AG09309 (cell line): ENCODE results near the gene ZBTB12.

Source experiments
- DNase-seq: peaks from one replicate; pipeline ENCODE4 v3.0.0-alpha.2; 2010; ENCODE audit warnings: low read depth
- H3K4me3 ChIP-seq: 2 replicates; pipeline ENCODE4 v1.5.1; 2011; ENCODE audit warnings: mild to moderate bottlenecking, low read depth, low read length, moderate library complexity; ENCODE audit not compliant: control insufficient read depth
- CTCF ChIP-seq: IDR thresholded peaks from 2 replicates; pipeline ENCODE4 v1.5.1; 2011; ENCODE audit warnings: mild to moderate bottlenecking, low read depth, low read length, inconsistent platforms; ENCODE audit not compliant: insufficient read depth, control insufficient read depth; ENCODE audit errors: missing control alignments

ZBTB12 gene

GRCh38 chr6:31887173-31888007, 14.5 kb downstream of the ZBTB12 start:
- TF ChIP-seq CTCF, result no peak
- no peak overlapping the region for H3K4me3 ChIP-seq
- DNase-seq, result no peak

- no peak for TF ChIP-seq CTCF
- no peak for DNase-seq
- H3K4me3 ChIP-seq, result no peak overlapping the region
These were observed 15.3 kb downstream of the ZBTB12 start for GRCh38 chr6:31886541-31886991.

GRCh38 chr6:31884528-31885035, 17.3 kb downstream of the ZBTB12 start:
- no peak for TF ChIP-seq CTCF
- DNase-seq, result no peak
- no peak overlapping the region for H3K4me3 ChIP-seq

- no peak overlapping the region for H3K4me3 ChIP-seq
- no peak for TF ChIP-seq CTCF
- DNase-seq, result no peak
These were observed 18.2 kb downstream of the ZBTB12 start for GRCh38 chr6:31883676-31884075.

- DNase-seq, result no peak
- TF ChIP-seq CTCF, result no peak
- H3K4me3 ChIP-seq, result no peak overlapping the region
These were observed 19.5 kb downstream of the ZBTB12 start for GRCh38 chr6:31882344-31882743.

GRCh38 chr6:31881136-31881859, 20.6 kb downstream of the ZBTB12 start:
- TF ChIP-seq CTCF, result no peak
- DNase-seq, result no peak
- no peak overlapping the region for H3K4me3 ChIP-seq
